Endothelial cell of umbilical vein (primary cell): Measurements from ENCODE around the gene SPSB2. TPM values are rescaled to one million over a fixed set of nuclear protein-coding genes. Genes with fewer than 3 reads are reported as not detected.
"Not testable (repeated sequence)": the region's sequence is repeated elsewhere in the genome, so short reads cannot be mapped to it uniquely, and the experiment has no call there.

Source experiments
- BruUV-seq: library from RNA; stranded (reverse); fragments of 400-500 nt; replicated peaks from 2 replicates; lab custom pipeline; 2021; lab: Mats Ljungman, UMichigan
- CTCF ChIA-PET: fragments of 300-600, 350-600 bp; sonication (Branson Sonifier 250); formaldehyde crosslinking; loops from one replicate; lab custom pipeline; 2021; ENCODE audit warnings: antibody characterized with exemption, inconsistent platforms; lab: Charles Lee
- POLR2A ChIA-PET: fragments of 300-600, 350-600 bp; sonication (Branson Sonifier 250); formaldehyde crosslinking; loops from one replicate; lab custom pipeline; 2021; ENCODE audit warnings: antibody characterized with exemption, inconsistent platforms; lab: Charles Lee
- DNase-seq: peaks from one replicate; pipeline ENCODE4 v3.0.0-alpha.2; 2011; ENCODE audit warnings: low read depth, low spot score
- FAIRE-seq: peaks from 2 replicates; lab custom pipeline; 2011; peaks lifted over from hg19 to GRCh38; lab: Jason Lieb, UNC
- H2AFZ ChIP-seq: 2 replicates; pipeline ENCODE4 v1.6.0; 2012; ENCODE audit warnings: low read depth, low read length, control low read depth, inconsistent platforms
- H3K27ac ChIP-seq: 2 replicates; pipeline ENCODE4 v1.5.1; 2011; ENCODE audit warnings: low read depth, mild to moderate bottlenecking, control low read depth, low read length, moderate library complexity; ENCODE audit not compliant: insufficient read depth
- H3K27me3 ChIP-seq, 2 experiments: 2 replicates each; pipeline versions ENCODE4 v1.6.0 to v1.6.1; 2011; ENCODE audit warnings: low read length in 2 of 2, mixed read lengths in 1 of 2; ENCODE audit not compliant: control insufficient read depth in 2 of 2, insufficient read depth in 2 of 2
- H3K36me3 ChIP-seq, 2 experiments: 2 replicates in 1 of 2; 3 replicates in 1 of 2; pipeline ENCODE4 v1.5.1; 2011; ENCODE audit warnings: low read length in 2 of 2, mild to moderate bottlenecking in 1 of 2, moderate library complexity in 1 of 2; ENCODE audit not compliant: control insufficient read depth in 2 of 2, insufficient read depth in 2 of 2; ENCODE audit errors: extremely low read depth in 1 of 2
- H3K4me1 ChIP-seq: 3 replicates; pipeline ENCODE4 v1.5.1; 2011; ENCODE audit warnings: mild to moderate bottlenecking, low read length; ENCODE audit not compliant: control insufficient read depth, insufficient read depth; ENCODE audit errors: extremely low read depth
- H3K4me2 ChIP-seq: 2 replicates; pipeline ENCODE4 v1.6.1; 2011; ENCODE audit warnings: low read length, control low read depth, mixed read lengths; ENCODE audit not compliant: insufficient read depth
- H3K4me3 ChIP-seq, 3 experiments: fragments of 200-600 bp in 1 of 3; sonication (generic), shearing (Covaris generic) in 1 of 3; replicated peaks in 1 of 3; 2 replicates each; pipeline ENCODE4 v1.5.1; 2011 to 2016; ENCODE audit warnings: control low read depth in 3 of 3, low read length in 3 of 3, mild to moderate bottlenecking in 2 of 3, inconsistent platforms in 1 of 3, low read depth in 1 of 3, moderate library complexity in 1 of 3; ENCODE audit not compliant: insufficient read depth in 1 of 3
- H3K79me2 ChIP-seq: 2 replicates; pipeline ENCODE4 v1.6.0; 2012; ENCODE audit warnings: low read length, inconsistent platforms; ENCODE audit not compliant: control insufficient read depth, insufficient read depth
- H3K9ac ChIP-seq: replicated peaks from 2 replicates; pipeline ENCODE3; 2011; ENCODE audit warnings: low read length, control low read depth; ENCODE audit not compliant: insufficient read depth; ENCODE audit errors: extremely low read depth
- H3K9me1 ChIP-seq: replicated peaks from 3 replicates; pipeline ENCODE4 v1.6.0; 2011; ENCODE audit warnings: mild to moderate bottlenecking, low read length; ENCODE audit not compliant: control insufficient read depth, insufficient read depth; ENCODE audit errors: extremely low read depth
- H3K9me3 ChIP-seq: replicated peaks from 2 replicates; pipeline ENCODE4 v1.5.1; 2012; ENCODE audit warnings: low read length, inconsistent platforms; ENCODE audit not compliant: control insufficient read depth, insufficient read depth
- H4K20me1 ChIP-seq: replicated peaks from 2 replicates; pipeline ENCODE3; 2011; ENCODE audit warnings: mild to moderate bottlenecking, low read length; ENCODE audit not compliant: control insufficient read depth, insufficient read depth; ENCODE audit errors: extremely low read depth
- EZH2 ChIP-seq: IDR thresholded peaks from 2 replicates; pipeline ENCODE4 v1.6.1; 2012; ENCODE audit warnings: borderline replicate concordance, low read depth, mild to moderate bottlenecking, moderate library complexity, low read length, inconsistent platforms; ENCODE audit not compliant: severe bottlenecking
- FOS ChIP-seq: IDR thresholded peaks from 2 replicates; pipeline ENCODE4 v1.6.1; 2011; ENCODE audit warnings: mild to moderate bottlenecking, low read length, moderate library complexity, borderline replicate concordance; ENCODE audit not compliant: insufficient read depth
- GATA2 ChIP-seq: IDR thresholded peaks from 2 replicates; pipeline ENCODE4 v1.7.0; 2011; ENCODE audit warnings: low read depth, mild to moderate bottlenecking, moderate library complexity, mixed read lengths, low read length; ENCODE audit not compliant: insufficient read length, insufficient read depth
- JUN ChIP-seq: IDR thresholded peaks from 2 replicates; pipeline ENCODE4 v1.6.1; 2011; ENCODE audit warnings: borderline replicate concordance, low read depth; ENCODE audit not compliant: insufficient read length, insufficient read depth
- MYC ChIP-seq: IDR thresholded peaks from one replicate; pipeline ENCODE4 v1.6.1; 2011; ENCODE audit warnings: mild to moderate bottlenecking, low read depth, low read length
- POLR2A ChIP-seq: IDR thresholded peaks from 2 replicates; pipeline ENCODE4 v1.6.1; 2012; ENCODE audit warnings: low read depth, mild to moderate bottlenecking, control low read depth, low read length
- dilution Hi-C: fragments of 300-500 bp; cut with MboI; formaldehyde crosslinking; loops from one replicate; pipeline ENCODE4 v1.15.0; 2019; ENCODE audit warnings: low sequenced_read_pairs; ENCODE audit not compliant: extremely low pct_ligation_motif_present
- intact Hi-C: fragments of 100-400 bp; cut with micrococcal nuclease; formaldehyde crosslinking; loops from one replicate; pipeline ENCODE4 v1.10.0; 2022
- polyA plus RNA-seq, 4 experiments: library from polyadenylated mRNA; depleted of rRNA in 3 of 4; stranded (reverse) in 3 of 4; unstranded in 1 of 4; fragments of >200 nt; gene quantifications; 2 replicates each; pipeline versions ENCODE4 v1.2.1 to v1.2.3, GENCODE V29; 2011 to 2012; ENCODE audit warnings: missing spikeins in 1 of 4
- total RNA-seq: library from RNA; stranded (reverse); gene quantifications from 2 replicates; pipeline ENCODE4 v1.2.3, GENCODE V29; 2021
- TF ChIP-seq, protein P1 (sequence below), 2 donors: IDR thresholded peaks; 1 replicate in 1 of 2; 2 replicates in 1 of 2; pipeline ENCODE4 v1.5.1; 2011; ENCODE audit warnings: low read length in 2 of 2, mild to moderate bottlenecking in 2 of 2, moderate library complexity in 2 of 2, control low read depth in 1 of 2, inconsistent platforms in 1 of 2, low read depth in 1 of 2; ENCODE audit not compliant: insufficient read depth in 1 of 2; ENCODE audit errors: extremely low read depth in 1 of 2
- TF ChIP-seq, protein P2 (sequence below): IDR thresholded peaks from 2 replicates; pipeline ENCODE4 v1.6.1; 2011; ENCODE audit not compliant: insufficient read depth, insufficient read length

SPSB2 gene
- total and polyA plus RNA-seq, 2 donors (not counting 3 experiments of a cell fraction or from before 2014, with no cell fraction given), result 3.8 to 6.9 TPM

DNA sequence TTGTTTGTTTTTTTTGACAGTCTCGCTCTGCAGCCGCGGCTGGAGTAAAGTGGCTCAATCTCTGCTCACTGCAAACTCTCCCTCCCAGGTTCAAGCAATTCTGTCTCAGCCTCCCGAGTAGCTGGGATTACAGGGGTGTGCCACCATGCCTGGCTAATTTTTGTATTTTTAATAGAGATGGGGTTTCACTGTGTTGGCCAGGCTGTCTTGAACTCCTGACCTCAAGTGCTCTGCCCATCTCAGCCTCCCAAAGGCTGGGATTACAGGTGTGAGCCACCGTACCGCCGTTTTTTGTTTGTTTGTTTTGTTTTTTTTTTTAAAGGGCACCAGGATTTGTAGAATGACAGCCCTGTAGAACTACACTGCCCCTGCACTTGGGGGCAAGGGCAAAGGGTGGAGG lies 15.7 kb upstream of the SPSB2 start:
- H3K27ac ChIP-seq, H3K4me3 ChIP-seq, H2AFZ ChIP-seq, DNase-seq, POLR2A ChIA-PET, H3K9me1 ChIP-seq, H3K27me3 ChIP-seq, H4K20me1 ChIP-seq, CTCF ChIA-PET, H3K36me3 ChIP-seq, H3K79me2 ChIP-seq, H3K9ac ChIP-seq, H3K9me3 ChIP-seq, dilution Hi-C loops, H3K4me2 ChIP-seq, BruUV-seq, intact Hi-C loops, H3K4me1 ChIP-seq: not testable (repeated sequence)
- peak; percentile 8 for FAIRE-seq

- Histone ChIP-seq H3K4me2 (no peak overlapping the region), H3K4me3 (no peak overlapping the region), H3K4me1 (peaks cover 10% of the 10 kb centered on the region), H3K27me3 (no peaks in the 10 kb centered on the region), H3K79me2 (no peaks in the 10 kb centered on the region), H3K9ac (no peak overlapping the region), H3K9me3 (no peaks in the 10 kb centered on the region), H3K27ac (no peak overlapping the region), H3K36me3 (peaks cover 3 to 11% of the 10 kb centered on the region in 2 experiments), H4K20me1 (no peaks in the 10 kb centered on the region), H2AFZ (no peak overlapping the region), H3K9me1 (no peaks in the 10 kb centered on the region)
- ChIA-PET POLR2A (no interaction called here), CTCF (no interaction called here)
- dilution Hi-C loops (no loop called here), intact Hi-C loops (no loop called here)
- no TSS peak for BruUV-seq
- DNase-seq (no peak), FAIRE-seq (peak; percentile 37)
- TF ChIP-seq GATA2 (no peak), MYC (no peak), POLR2A (no peak), JUN (no peak), FOS (no peak), EZH2 (no peak)
- TF ChIP-seq, protein P1, sequence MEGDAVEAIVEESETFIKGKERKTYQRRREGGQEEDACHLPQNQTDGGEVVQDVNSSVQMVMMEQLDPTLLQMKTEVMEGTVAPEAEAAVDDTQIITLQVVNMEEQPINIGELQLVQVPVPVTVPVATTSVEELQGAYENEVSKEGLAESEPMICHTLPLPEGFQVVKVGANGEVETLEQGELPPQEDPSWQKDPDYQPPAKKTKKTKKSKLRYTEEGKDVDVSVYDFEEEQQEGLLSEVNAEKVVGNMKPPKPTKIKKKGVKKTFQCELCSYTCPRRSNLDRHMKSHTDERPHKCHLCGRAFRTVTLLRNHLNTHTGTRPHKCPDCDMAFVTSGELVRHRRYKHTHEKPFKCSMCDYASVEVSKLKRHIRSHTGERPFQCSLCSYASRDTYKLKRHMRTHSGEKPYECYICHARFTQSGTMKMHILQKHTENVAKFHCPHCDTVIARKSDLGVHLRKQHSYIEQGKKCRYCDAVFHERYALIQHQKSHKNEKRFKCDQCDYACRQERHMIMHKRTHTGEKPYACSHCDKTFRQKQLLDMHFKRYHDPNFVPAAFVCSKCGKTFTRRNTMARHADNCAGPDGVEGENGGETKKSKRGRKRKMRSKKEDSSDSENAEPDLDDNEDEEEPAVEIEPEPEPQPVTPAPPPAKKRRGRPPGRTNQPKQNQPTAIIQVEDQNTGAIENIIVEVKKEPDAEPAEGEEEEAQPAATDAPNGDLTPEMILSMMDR (IDR thresholded peaks at IDR 0.05; ENCODE audit: extremely low read depth in 1 of 2, insufficient read depth in 1 of 2, low read depth in 1 of 2, low read length in 2 of 2), result no peak
- TF ChIP-seq, protein P2, sequence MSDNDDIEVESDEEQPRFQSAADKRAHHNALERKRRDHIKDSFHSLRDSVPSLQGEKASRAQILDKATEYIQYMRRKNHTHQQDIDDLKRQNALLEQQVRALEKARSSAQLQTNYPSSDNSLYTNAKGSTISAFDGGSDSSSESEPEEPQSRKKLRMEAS, result no peak
Measured at GRCh38 chr12:6888360-6888759, 15.3 kb upstream of the SPSB2 start.
